WTC11 (cell line): ENCODE measurements around the gene ELP5. TPM values are rescaled to one million over a fixed set of nuclear protein-coding genes. Genes with fewer than 3 reads are reported as not detected.

ENCODE experiments used
- ATAC-seq: fragments of 200-7000 bp; cut with Tn5 transposase; 2 replicates; pipeline ENCODE4 v1.10.0; 2021; ENCODE audit warnings: mild to moderate bottlenecking, moderate library complexity
- CTCF ChIA-PET: fragments of 300-600 bp; sonication (Branson Sonifier 250); formaldehyde crosslinking; loops from one replicate; lab custom pipeline; 2021; ENCODE audit warnings: antibody characterized with exemption; lab: Charles Lee
- POLR2A ChIA-PET: fragments of 350-600 bp; sonication (Branson Sonifier 250); formaldehyde crosslinking; loops from one replicate; lab custom pipeline; 2021; ENCODE audit warnings: antibody characterized with exemption; lab: Charles Lee
- DNase-seq: peaks from one replicate; pipeline ENCODE4 v3.0.0; 2021; ENCODE audit warnings: low spot score
- H3K27ac Mint-ChIP-seq: 2 replicates; pipeline ENCODE4 v1.8.0; 2021; ENCODE audit warnings: mixed read lengths
- H3K27me3 Mint-ChIP-seq: 2 replicates; pipeline ENCODE4 v1.8.0; 2021; ENCODE audit warnings: low read depth, mild to moderate bottlenecking, moderate library complexity, mixed read lengths
- H3K36me3 Mint-ChIP-seq: 2 replicates; pipeline ENCODE4 v1.8.0; 2021; ENCODE audit warnings: mixed read lengths
- H3K4me1 Mint-ChIP-seq: 2 replicates; pipeline ENCODE4 v1.8.0; 2022; ENCODE audit warnings: mixed read lengths
- H3K4me3 Mint-ChIP-seq: 2 replicates; pipeline ENCODE4 v1.8.0; 2021; ENCODE audit warnings: mild to moderate bottlenecking, moderate library complexity, mixed read lengths
- H3K9me3 Mint-ChIP-seq: 2 replicates; pipeline ENCODE4 v1.8.0; 2021; ENCODE audit warnings: mixed read lengths
- ATF1 ChIP-seq: sonication (generic); formaldehyde crosslinking; IDR thresholded peaks from 2 replicates; pipeline ENCODE4 v1.8.1; 2023; ENCODE audit warnings: mild to moderate bottlenecking, moderate library complexity, missing genetic modification reagents
- CREB1 ChIP-seq: sonication (generic); formaldehyde crosslinking; IDR thresholded peaks from 2 replicates; pipeline ENCODE4 v1.8.0; 2023; ENCODE audit warnings: mild to moderate bottlenecking, missing genetic modification reagents
- CREM ChIP-seq: sonication (generic); formaldehyde crosslinking; IDR thresholded peaks from 2 replicates; pipeline ENCODE4 v1.8.1; 2022; ENCODE audit warnings: mild to moderate bottlenecking, missing genetic modification reagents, moderate library complexity
- E2F5 ChIP-seq: sonication (generic); formaldehyde crosslinking; IDR thresholded peaks from 2 replicates; pipeline ENCODE4 v1.8.1; 2022; ENCODE audit warnings: mild to moderate bottlenecking, moderate library complexity, missing genetic modification reagents
- ETV6 ChIP-seq: sonication (generic); formaldehyde crosslinking; IDR thresholded peaks from 2 replicates; pipeline ENCODE4 v1.8.1; 2022; ENCODE audit warnings: mild to moderate bottlenecking, missing genetic modification reagents
- FOXK1 ChIP-seq: sonication (generic); formaldehyde crosslinking; IDR thresholded peaks from 2 replicates; pipeline ENCODE4 v1.8.0; 2022; ENCODE audit warnings: mild to moderate bottlenecking, moderate library complexity, missing genetic modification reagents
- GABPB1 ChIP-seq: sonication (generic); formaldehyde crosslinking; IDR thresholded peaks from 2 replicates; pipeline ENCODE4 v1.8.1; 2023; ENCODE audit warnings: mild to moderate bottlenecking, missing genetic modification reagents
- MAX ChIP-seq: sonication (generic); formaldehyde crosslinking; IDR thresholded peaks from 2 replicates; pipeline ENCODE4 v1.8.0; 2022; ENCODE audit warnings: mild to moderate bottlenecking, missing genetic modification reagents
- MYBL2 ChIP-seq: sonication (generic); formaldehyde crosslinking; IDR thresholded peaks from 2 replicates; pipeline ENCODE4 v1.8.1; 2023; ENCODE audit warnings: mild to moderate bottlenecking, moderate library complexity, missing genetic modification reagents
- PRRX2 ChIP-seq: fragments of 250-450 bp; sonication (Bioruptor Pico); IDR thresholded peaks from 2 replicates; pipeline ENCODE4 v1.8.0; 2021; ENCODE audit warnings: mild to moderate bottlenecking
- SMAD3 ChIP-seq: sonication (generic); formaldehyde crosslinking; IDR thresholded peaks from 2 replicates; pipeline ENCODE4 v1.8.0; 2022; ENCODE audit warnings: missing genetic modification reagents, mild to moderate bottlenecking, borderline replicate concordance
- ZBTB43 ChIP-seq: sonication (generic); formaldehyde crosslinking; IDR thresholded peaks from 2 replicates; pipeline ENCODE4 v1.8.1; 2023; ENCODE audit warnings: mild to moderate bottlenecking, missing genetic modification reagents
- ZNF219 ChIP-seq: sonication (generic); formaldehyde crosslinking; IDR thresholded peaks from 2 replicates; pipeline ENCODE4 v1.8.0; 2023; ENCODE audit warnings: missing genetic modification reagents, mild to moderate bottlenecking, borderline replicate concordance
- ZNF317 ChIP-seq: sonication (generic); formaldehyde crosslinking; IDR thresholded peaks from 2 replicates; pipeline ENCODE4 v1.8.1; 2023; ENCODE audit warnings: low read depth, mild to moderate bottlenecking, moderate library complexity, missing genetic modification reagents, borderline replicate concordance
- ZNF512 ChIP-seq: sonication (generic); formaldehyde crosslinking; IDR thresholded peaks from 2 replicates; pipeline ENCODE4 v1.8.1; 2022; ENCODE audit warnings: missing genetic modification reagents, borderline replicate concordance
- total RNA-seq: library from RNA; stranded (reverse); gene quantifications from 3 replicates; pipeline ENCODE4 v1.2.3, GENCODE V29; 2021
- TF ChIP-seq, protein P1 (sequence below): sonication (generic); formaldehyde crosslinking; IDR thresholded peaks from 2 replicates; pipeline ENCODE4 v1.8.1; 2023; ENCODE audit warnings: mild to moderate bottlenecking, missing genetic modification reagents, borderline replicate concordance
- TF ChIP-seq, protein P2 (sequence below): sonication (generic); formaldehyde crosslinking; IDR thresholded peaks from 2 replicates; pipeline ENCODE4 v1.8.0; 2022; ENCODE audit warnings: mild to moderate bottlenecking, missing genetic modification reagents

ELP5 gene
- total RNA-seq, 1 experiment from 2014 or later, result 101 TPM

GRCh38 chr17:7224110-7224509 is 27.9 kb upstream of the ELP5 start:
- CTCF ChIA-PET, result no interaction called here
- no peak for ATAC-seq
- H3K27me3 Mint-ChIP-seq, result no peaks in the 10 kb centered on the region; the same call in 1 of the 2 replicates
- H3K36me3 Mint-ChIP-seq, result peaks cover 31% of the 10 kb centered on the region
- POLR2A ChIA-PET, result interaction anchor here (1.3 kb wide), 1 partner anchor 10 kb away, joined by 4 read pairs; the partner anchor contains the start of gene DVL2
- H3K9me3 Mint-ChIP-seq, result no peaks in the 10 kb centered on the region
- no peak overlapping the region for H3K4me3 Mint-ChIP-seq
- DNase-seq, result no peak
- TF ChIP-seq ZNF512 (CRISPR knock-in tag), result no peak
- TF ChIP-seq, protein P1, sequence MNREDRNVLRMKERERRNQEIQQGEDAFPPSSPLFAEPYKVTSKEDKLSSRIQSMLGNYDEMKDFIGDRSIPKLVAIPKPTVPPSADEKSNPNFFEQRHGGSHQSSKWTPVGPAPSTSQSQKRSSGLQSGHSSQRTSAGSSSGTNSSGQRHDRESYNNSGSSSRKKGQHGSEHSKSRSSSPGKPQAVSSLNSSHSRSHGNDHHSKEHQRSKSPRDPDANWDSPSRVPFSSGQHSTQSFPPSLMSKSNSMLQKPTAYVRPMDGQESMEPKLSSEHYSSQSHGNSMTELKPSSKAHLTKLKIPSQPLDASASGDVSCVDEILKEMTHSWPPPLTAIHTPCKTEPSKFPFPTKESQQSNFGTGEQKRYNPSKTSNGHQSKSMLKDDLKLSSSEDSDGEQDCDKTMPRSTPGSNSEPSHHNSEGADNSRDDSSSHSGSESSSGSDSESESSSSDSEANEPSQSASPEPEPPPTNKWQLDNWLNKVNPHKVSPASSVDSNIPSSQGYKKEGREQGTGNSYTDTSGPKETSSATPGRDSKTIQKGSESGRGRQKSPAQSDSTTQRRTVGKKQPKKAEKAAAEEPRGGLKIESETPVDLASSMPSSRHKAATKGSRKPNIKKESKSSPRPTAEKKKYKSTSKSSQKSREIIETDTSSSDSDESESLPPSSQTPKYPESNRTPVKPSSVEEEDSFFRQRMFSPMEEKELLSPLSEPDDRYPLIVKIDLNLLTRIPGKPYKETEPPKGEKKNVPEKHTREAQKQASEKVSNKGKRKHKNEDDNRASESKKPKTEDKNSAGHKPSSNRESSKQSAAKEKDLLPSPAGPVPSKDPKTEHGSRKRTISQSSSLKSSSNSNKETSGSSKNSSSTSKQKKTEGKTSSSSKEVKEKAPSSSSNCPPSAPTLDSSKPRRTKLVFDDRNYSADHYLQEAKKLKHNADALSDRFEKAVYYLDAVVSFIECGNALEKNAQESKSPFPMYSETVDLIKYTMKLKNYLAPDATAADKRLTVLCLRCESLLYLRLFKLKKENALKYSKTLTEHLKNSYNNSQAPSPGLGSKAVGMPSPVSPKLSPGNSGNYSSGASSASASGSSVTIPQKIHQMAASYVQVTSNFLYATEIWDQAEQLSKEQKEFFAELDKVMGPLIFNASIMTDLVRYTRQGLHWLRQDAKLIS (CRISPR knock-in tag), result no peak
- TF ChIP-seq, protein P2, sequence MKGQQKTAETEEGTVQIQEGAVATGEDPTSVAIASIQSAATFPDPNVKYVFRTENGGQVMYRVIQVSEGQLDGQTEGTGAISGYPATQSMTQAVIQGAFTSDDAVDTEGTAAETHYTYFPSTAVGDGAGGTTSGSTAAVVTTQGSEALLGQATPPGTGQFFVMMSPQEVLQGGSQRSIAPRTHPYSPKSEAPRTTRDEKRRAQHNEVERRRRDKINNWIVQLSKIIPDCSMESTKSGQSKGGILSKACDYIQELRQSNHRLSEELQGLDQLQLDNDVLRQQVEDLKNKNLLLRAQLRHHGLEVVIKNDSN (CRISPR knock-in tag), result no peak
- no peak for TF ChIP-seq ZNF317 (CRISPR knock-in tag)
- no peak for TF ChIP-seq PRRX2 (CRISPR knock-in tag)
- no peak for TF ChIP-seq ZBTB43
- no peak for TF ChIP-seq ETV6 (CRISPR knock-in tag)
- TF ChIP-seq MYBL2 (CRISPR knock-in tag), result no peak
- no peak for TF ChIP-seq ATF1
- TF ChIP-seq FOXK1 (CRISPR knock-in tag), result no peak
- no peak for TF ChIP-seq SMAD3
- H3K4me1 Mint-ChIP-seq, result peaks cover 15% of the 10 kb centered on the region
- no peak overlapping the region for H3K27ac Mint-ChIP-seq

DNA sequence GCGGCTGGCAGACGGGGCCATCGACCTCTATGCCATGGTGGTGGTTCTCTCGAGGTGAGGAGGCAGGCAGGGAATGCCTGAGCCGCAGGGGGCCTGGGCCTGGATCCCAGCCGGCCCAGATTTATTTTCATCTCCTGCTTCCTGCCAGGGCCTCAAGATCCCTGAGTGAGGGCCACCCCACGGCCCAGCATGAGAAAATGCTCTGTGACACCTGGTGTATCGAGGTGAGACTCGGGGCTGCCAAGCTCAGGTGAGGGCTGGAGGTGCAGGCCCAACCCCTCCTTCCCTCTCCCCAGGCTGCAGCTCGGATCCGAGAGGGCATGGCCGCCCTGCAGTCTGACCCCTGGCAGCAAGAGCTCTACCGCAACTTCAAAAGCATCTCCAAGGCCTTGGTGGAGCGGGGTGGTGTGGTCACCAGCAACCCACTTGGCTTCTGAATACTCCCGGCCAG is 27.3 kb upstream of the ELP5 start:
- ChIA-PET CTCF (no interaction called here), POLR2A (interaction anchor here (1.3 kb wide), 1 partner anchor 9 kb away, joined by 4 read pairs; the partner anchor contains the start of gene DVL2)
- Mint-ChIP-seq H3K27me3 (no peaks in the 10 kb centered on the region), H3K4me3 (no peak overlapping the region), H3K4me1 (peaks cover 12% of the 10 kb centered on the region), H3K36me3 (peaks cover 37% of the 10 kb centered on the region), H3K9me3 (no peaks in the 10 kb centered on the region), H3K27ac (no peak overlapping the region)
- TF ChIP-seq CREM (CRISPR knock-in tag) (no peak), E2F5 (no peak), MAX (CRISPR knock-in tag) (no peak), GABPB1 (no peak), FOXK1 (CRISPR knock-in tag) (no peak), CREB1 (CRISPR knock-in tag) (no peak), ZNF219 (no peak)
- TF ChIP-seq, protein P2 (CRISPR knock-in tag), result no peak
- ATAC-seq (no peak), DNase-seq (peak; percentile 16)
